Chondrocyte (in vitro differentiated cells): ENCODE measurements around the gene PRDM2. TPM values are rescaled to one million over a fixed set of nuclear protein-coding genes. Genes with fewer than 3 reads are reported as not detected.

Experiments used
- DNase-seq: peaks from one replicate; pipeline ENCODE4 v3.0.0; 2021; ENCODE audit warnings: mixed read lengths, low spot score
- H3K27ac Mint-ChIP-seq: one replicate; pipeline ENCODE4 v1.8.0; 2021; ENCODE audit warnings: mild to moderate bottlenecking, moderate library complexity, mixed read lengths; ENCODE audit not compliant: unreplicated experiment
- H3K27me3 Mint-ChIP-seq: 2 replicates; pipeline ENCODE4 v1.8.0; 2021; ENCODE audit warnings: low read depth, mixed read lengths
- H3K36me3 Mint-ChIP-seq: 2 replicates; pipeline ENCODE4 v1.8.0; 2021; ENCODE audit warnings: low read depth, mixed read lengths
- H3K4me1 Mint-ChIP-seq: 2 replicates; pipeline ENCODE4 v1.8.0; 2021; ENCODE audit warnings: low read depth, mild to moderate bottlenecking, mixed read lengths
- H3K4me3 Mint-ChIP-seq: one replicate; pipeline ENCODE4 v1.8.0; 2021; ENCODE audit warnings: mild to moderate bottlenecking, moderate library complexity, mixed read lengths; ENCODE audit not compliant: unreplicated experiment
- H3K9me3 Mint-ChIP-seq: 2 replicates; pipeline ENCODE4 v1.8.0; 2021; ENCODE audit warnings: low read depth, mixed read lengths
- total RNA-seq: library from RNA; stranded (reverse); gene quantifications from 3 replicates; pipeline ENCODE4 v1.2.1, GENCODE V29; 2021
- TF ChIP-seq, protein P1 (sequence below): fragments of 200-600 bp; sonication (generic); IDR thresholded peaks from 2 replicates; pipeline ENCODE4 v1.5.0; 2021; ENCODE audit warnings: antibody characterized with exemption, mild to moderate bottlenecking, moderate library complexity

Gene PRDM2
- total RNA-seq, 1 donor from 2014 or later, result 36.8 TPM

- no peak for DNase-seq
- Mint-ChIP-seq H3K27ac (peak overlapping the region; percentile 85), H3K9me3 (no peaks in the 10 kb centered on the region), H3K36me3 (peaks cover 1% of the 10 kb centered on the region), H3K27me3 (no peaks in the 10 kb centered on the region), H3K4me3 (peak overlapping the region; percentile 35), H3K4me1 (peaks cover 85% of the 10 kb centered on the region)
- TF ChIP-seq, protein P1, sequence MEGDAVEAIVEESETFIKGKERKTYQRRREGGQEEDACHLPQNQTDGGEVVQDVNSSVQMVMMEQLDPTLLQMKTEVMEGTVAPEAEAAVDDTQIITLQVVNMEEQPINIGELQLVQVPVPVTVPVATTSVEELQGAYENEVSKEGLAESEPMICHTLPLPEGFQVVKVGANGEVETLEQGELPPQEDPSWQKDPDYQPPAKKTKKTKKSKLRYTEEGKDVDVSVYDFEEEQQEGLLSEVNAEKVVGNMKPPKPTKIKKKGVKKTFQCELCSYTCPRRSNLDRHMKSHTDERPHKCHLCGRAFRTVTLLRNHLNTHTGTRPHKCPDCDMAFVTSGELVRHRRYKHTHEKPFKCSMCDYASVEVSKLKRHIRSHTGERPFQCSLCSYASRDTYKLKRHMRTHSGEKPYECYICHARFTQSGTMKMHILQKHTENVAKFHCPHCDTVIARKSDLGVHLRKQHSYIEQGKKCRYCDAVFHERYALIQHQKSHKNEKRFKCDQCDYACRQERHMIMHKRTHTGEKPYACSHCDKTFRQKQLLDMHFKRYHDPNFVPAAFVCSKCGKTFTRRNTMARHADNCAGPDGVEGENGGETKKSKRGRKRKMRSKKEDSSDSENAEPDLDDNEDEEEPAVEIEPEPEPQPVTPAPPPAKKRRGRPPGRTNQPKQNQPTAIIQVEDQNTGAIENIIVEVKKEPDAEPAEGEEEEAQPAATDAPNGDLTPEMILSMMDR, result peak; percentile 59
Measured at GRCh38 chr1:13764588-13765332, 64.8 kb downstream of the PRDM2 start.

DNA sequence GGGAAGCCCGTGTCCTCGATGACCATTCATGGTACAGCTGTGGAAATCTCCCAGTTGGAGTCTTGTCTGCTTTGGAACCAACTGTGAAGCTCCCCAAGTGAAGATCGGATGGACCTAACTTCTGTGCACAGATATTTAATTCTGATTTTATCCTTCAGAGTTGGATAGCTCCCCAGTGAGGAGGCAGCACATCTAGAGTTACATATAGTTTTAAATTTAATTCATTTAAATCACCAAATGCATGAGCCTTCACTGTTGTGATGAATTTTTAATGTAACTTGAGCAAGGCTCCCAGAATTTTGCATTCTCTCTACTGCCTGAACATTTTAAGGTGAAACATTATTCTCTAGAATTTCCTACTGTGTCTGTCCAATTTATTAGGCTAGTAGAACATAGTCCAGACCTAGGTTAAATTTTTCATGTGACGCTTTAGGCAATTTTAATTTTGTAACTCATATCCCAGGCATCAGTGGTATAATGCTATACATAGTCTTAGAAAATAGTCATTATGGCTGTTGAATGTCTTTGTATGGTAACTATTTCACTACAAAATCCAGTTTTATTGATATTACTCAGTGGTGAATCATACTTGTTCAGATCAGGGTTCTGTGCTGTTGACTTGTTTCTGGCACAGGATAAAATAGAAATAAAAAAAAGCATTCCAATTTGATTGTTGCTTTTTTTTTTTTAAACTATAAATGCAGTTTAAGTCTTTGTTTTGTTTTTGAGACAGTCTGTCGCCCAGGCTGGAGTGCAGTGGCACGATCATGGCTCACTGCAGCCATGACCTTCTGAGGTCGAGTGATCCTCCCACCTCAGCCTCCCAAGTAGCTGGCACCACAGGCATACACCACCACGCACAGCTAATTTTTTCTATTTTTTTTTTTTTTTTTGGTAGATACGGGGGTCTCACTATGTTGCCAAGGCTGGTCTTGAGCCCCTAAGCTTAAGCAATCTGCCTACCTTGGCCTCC lies 66.9 kb downstream of the PRDM2 start:
- Mint-ChIP-seq H3K27ac (peak overlapping the region; percentile 66), H3K4me3 (no peak overlapping the region), H3K27me3 (no peaks in the 10 kb centered on the region), H3K36me3 (no peaks in the 10 kb centered on the region), H3K9me3 (no peaks in the 10 kb centered on the region), H3K4me1 (peaks cover 78% of the 10 kb centered on the region)
- TF ChIP-seq, protein P1, result no peak
- no peak for DNase-seq

- TF ChIP-seq, protein P1, result no peak
- no peak overlapping the region for H3K27ac Mint-ChIP-seq
- DNase-seq, result no peak
Measured at GRCh38 chr1:13769212-13769611, 69.2 kb downstream of the PRDM2 start.

DNA sequence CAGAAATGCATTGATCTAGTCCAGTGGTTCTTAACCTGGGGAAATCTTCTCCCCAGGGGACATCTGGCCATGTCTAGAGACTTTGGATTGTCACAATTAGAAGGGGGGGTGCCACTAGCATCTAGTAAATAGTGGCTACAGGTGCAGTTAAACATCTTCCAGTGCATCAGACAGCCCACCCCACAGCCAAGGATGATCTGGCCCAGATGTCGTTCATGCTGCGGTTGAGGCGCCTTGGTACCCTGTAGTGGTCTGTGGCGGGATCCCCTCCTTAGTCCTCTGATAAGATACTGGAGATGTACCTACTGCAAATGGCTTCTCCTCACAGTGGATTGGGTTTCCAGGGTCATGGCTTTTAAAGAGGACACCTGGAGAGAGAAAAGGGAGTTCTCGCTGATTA lies 69.8 kb downstream of the PRDM2 start:
- TF ChIP-seq, protein P1, result no peak
- Mint-ChIP-seq H3K27ac (peak overlapping the region; percentile 17), H3K4me1 (peaks cover 65% of the 10 kb centered on the region), H3K4me3 (no peak overlapping the region), H3K27me3 (no peaks in the 10 kb centered on the region), H3K9me3 (no peaks in the 10 kb centered on the region), H3K36me3 (peaks cover 2% of the 10 kb centered on the region)
- no peak for DNase-seq

More at GRCh38 chr1:13769212-13769611, 69.2 kb downstream of the PRDM2 start:
- Mint-ChIP-seq H3K36me3 (peaks cover 2% of the 10 kb centered on the region), H3K27me3 (no peaks in the 10 kb centered on the region), H3K4me1 (peaks cover 67% of the 10 kb centered on the region), H3K4me3 (no peak overlapping the region), H3K9me3 (no peaks in the 10 kb centered on the region)

DNA sequence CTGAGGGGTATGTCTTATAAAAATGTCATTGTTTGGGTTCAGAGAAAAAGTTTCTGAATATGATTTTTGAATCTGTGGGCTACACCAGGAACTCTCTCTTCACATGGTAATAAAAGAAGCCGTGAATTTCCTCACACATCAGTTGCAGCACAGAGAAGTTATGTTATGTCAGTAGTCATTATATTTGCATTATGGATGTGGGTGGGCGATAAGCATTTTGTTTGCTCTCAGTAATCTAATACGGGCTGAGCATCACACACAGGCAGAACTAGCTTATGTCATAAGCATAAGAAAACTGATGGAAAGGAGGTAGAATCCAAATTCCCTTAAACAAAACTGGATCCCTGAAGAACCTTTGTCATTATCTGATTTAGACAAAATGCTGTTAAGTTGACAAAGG lies 70.8 kb downstream of the PRDM2 start:
- no peak for DNase-seq
- TF ChIP-seq, protein P1, result no peak
- H3K36me3 Mint-ChIP-seq, result peaks cover 2% of the 10 kb centered on the region
- H3K4me3 Mint-ChIP-seq, result no peak overlapping the region
- no peak overlapping the region for H3K27ac Mint-ChIP-seq
- no peaks in the 10 kb centered on the region for H3K27me3 Mint-ChIP-seq
- no peaks in the 10 kb centered on the region for H3K9me3 Mint-ChIP-seq
- H3K4me1 Mint-ChIP-seq, result peaks cover 55% of the 10 kb centered on the region
